Breast epithelium (tissue), 4 donors: ENCODE data around the gene GPC6. TPM values are rescaled to one million over a fixed set of nuclear protein-coding genes. Genes with fewer than 3 reads are reported as not detected.

ENCODE experiments used
- DNase-seq, 2 donors: peaks; one replicate each; pipeline ENCODE4 v3.0.0-alpha.2; 2019; ENCODE audit warnings: low spot score in 2 of 2
- H3K27ac ChIP-seq, 2 donors: fragments of 200-600 bp; sonication (generic) in 1 of 2; one replicate each; pipeline ENCODE4 v1.5.1; 2016 to 2019; ENCODE audit warnings: mild to moderate bottlenecking in 1 of 2
- H3K27me3 ChIP-seq, 2 donors: fragments of 200-600 bp; sonication (generic) in 1 of 2; one replicate each; pipeline versions ENCODE4 v1.5.1 to v1.6.0; 2017 to 2019; ENCODE audit warnings: control low read depth in 1 of 2, mild to moderate bottlenecking in 1 of 2
- H3K36me3 ChIP-seq: fragments of 200-600 bp; one replicate; pipeline ENCODE4 v1.5.1; 2019
- H3K4me1 ChIP-seq, 2 donors: fragments of 200-600 bp; sonication (generic); one replicate each; pipeline ENCODE4 v1.5.1; 2016 to 2019; ENCODE audit warnings: control low read depth in 1 of 2
- H3K4me3 ChIP-seq, 3 donors: fragments of 200-600 bp; sonication (generic); 1 replicate in 2 of 3; 2 replicates in 1 of 3; pipeline ENCODE4 v1.5.1; 2016 to 2019; ENCODE audit warnings: mild to moderate bottlenecking in 3 of 3, moderate library complexity in 2 of 3
- H3K9me3 ChIP-seq, 2 donors: fragments of 200-600 bp; sonication (generic) in 1 of 2; one replicate each; pipeline ENCODE4 v1.5.1; 2016 to 2019; ENCODE audit warnings: control low read depth in 1 of 2
- POLR2A ChIP-seq: fragments of 450-650 bp; IDR thresholded peaks from one replicate; pipeline ENCODE4 v1.6.1; 2016; ENCODE audit warnings: antibody characterized with exemption, mild to moderate bottlenecking, moderate library complexity
- POLR2AphosphoS5 ChIP-seq, 3 donors: sonication (generic); formaldehyde crosslinking; IDR thresholded peaks; one replicate each; pipeline ENCODE4 v1.6.1; 2017; ENCODE audit warnings: antibody characterized with exemption in 3 of 3
- intact Hi-C: fragments of 100-400 bp; cut with DNase I; formaldehyde crosslinking; loops from one replicate; pipeline ENCODE4 v1.15.1; 2023; ENCODE audit warnings: low total_unique reads
- total RNA-seq, 3 donors: library from RNA; depleted of rRNA; stranded (reverse); fragments of >200 nt; gene quantifications; one replicate each; pipeline ENCODE4 v1.1.0, GENCODE V29; 2016
- TF ChIP-seq, protein P1 (sequence below), 3 donors: fragments of 450-650 bp; IDR thresholded peaks; one replicate each; pipeline ENCODE4 v1.5.1; 2016 to 2017; ENCODE audit warnings: antibody characterized with exemption in 3 of 3, mild to moderate bottlenecking in 3 of 3, moderate library complexity in 3 of 3

Gene GPC6
- total RNA-seq, 3 donors from 2014 or later, result 3.5 to 44.0 (median 4.9) TPM

- Histone ChIP-seq H3K27ac (no peak overlapping the region), H3K9me3 (no peaks in the 10 kb centered on the region), H3K4me3 (no peak overlapping the region), H3K4me1 (no peaks in the 10 kb centered on the region), H3K36me3 (no peaks in the 10 kb centered on the region), H3K27me3 (no peaks in the 10 kb centered on the region)
- TF ChIP-seq, protein P1, sequence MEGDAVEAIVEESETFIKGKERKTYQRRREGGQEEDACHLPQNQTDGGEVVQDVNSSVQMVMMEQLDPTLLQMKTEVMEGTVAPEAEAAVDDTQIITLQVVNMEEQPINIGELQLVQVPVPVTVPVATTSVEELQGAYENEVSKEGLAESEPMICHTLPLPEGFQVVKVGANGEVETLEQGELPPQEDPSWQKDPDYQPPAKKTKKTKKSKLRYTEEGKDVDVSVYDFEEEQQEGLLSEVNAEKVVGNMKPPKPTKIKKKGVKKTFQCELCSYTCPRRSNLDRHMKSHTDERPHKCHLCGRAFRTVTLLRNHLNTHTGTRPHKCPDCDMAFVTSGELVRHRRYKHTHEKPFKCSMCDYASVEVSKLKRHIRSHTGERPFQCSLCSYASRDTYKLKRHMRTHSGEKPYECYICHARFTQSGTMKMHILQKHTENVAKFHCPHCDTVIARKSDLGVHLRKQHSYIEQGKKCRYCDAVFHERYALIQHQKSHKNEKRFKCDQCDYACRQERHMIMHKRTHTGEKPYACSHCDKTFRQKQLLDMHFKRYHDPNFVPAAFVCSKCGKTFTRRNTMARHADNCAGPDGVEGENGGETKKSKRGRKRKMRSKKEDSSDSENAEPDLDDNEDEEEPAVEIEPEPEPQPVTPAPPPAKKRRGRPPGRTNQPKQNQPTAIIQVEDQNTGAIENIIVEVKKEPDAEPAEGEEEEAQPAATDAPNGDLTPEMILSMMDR (IDR thresholded peaks at IDR 0.05), result no peak
- intact Hi-C loops, result no loop called here
- no peak for DNase-seq
Measured at GRCh38 chr13:93325303-93326233, 99.0 kb downstream of the GPC6 start.

DNA sequence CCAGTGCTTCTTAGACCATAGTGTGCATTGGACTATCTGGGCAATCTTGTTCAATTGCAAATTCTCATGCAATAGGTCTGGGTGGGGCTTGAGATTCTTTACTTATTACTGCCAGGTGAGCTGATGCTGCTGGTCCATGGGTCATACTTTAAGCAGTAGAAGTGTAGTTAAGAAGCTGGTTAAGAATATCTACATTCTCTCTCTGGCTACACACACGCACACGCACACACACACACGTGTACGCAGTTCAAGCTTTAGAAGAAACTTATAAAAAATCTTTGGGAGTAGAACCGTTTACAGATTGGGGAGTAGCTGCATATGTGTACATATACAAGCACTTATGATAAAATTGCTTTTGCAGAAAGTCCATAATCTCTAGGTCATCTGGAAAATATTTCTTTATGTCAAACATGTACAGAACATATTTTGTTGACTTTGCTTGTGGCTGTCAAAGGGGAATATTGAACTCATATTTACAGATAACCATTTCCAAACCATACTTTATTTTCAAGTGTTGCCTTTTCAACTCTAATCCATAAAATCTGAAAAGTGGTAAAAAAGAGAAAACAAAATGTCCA lies 99.7 kb downstream of the GPC6 start:
- Histone ChIP-seq H3K4me1 (no peaks in the 10 kb centered on the region), H3K36me3 (no peaks in the 10 kb centered on the region), H3K27ac (no peak overlapping the region), H3K4me3 (no peak overlapping the region), H3K9me3 (no peaks in the 10 kb centered on the region), H3K27me3 (no peaks in the 10 kb centered on the region)
- DNase-seq, result no peak
- intact Hi-C loops, result no loop called here
- TF ChIP-seq POLR2AphosphoS5 (IDR thresholded peaks at IDR 0.05), result no peak
- TF ChIP-seq, protein P1 (IDR thresholded peaks at IDR 0.05), result no peak
- TF ChIP-seq POLR2A, result no peak

DNA sequence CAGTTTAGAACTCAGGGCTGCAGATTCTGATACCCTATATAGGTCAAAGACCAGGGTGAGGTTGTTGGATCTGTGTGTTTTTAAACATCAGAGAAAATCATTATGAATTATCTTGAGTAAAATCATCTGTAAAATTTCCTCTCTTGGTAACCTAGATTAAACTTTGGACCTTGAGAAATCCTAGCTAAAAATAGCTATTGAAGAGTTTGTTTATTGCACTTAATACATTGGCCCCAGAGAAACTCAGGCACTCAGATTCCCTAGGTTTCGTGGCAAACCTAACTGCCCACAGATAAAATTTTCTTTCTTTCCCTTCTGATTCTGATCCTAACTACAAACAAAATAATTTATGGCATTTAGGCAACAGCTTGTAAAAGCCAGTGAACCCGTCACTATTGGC lies 102.3 kb downstream of the GPC6 start:
- no peak overlapping the region for H3K4me3 ChIP-seq
- H3K9me3 ChIP-seq, result no peaks in the 10 kb centered on the region
- no peaks in the 10 kb centered on the region for H3K36me3 ChIP-seq
- no peaks in the 10 kb centered on the region for H3K27me3 ChIP-seq
- intact Hi-C loops, result no loop called here
- H3K27ac ChIP-seq, result no peak overlapping the region
- H3K4me1 ChIP-seq, result no peaks in the 10 kb centered on the region
- DNase-seq, result no peak
- TF ChIP-seq POLR2A (no peak), POLR2AphosphoS5 (IDR thresholded peaks at IDR 0.05) (no peak)
- TF ChIP-seq, protein P1 (IDR thresholded peaks at IDR 0.05), result no peak

DNA sequence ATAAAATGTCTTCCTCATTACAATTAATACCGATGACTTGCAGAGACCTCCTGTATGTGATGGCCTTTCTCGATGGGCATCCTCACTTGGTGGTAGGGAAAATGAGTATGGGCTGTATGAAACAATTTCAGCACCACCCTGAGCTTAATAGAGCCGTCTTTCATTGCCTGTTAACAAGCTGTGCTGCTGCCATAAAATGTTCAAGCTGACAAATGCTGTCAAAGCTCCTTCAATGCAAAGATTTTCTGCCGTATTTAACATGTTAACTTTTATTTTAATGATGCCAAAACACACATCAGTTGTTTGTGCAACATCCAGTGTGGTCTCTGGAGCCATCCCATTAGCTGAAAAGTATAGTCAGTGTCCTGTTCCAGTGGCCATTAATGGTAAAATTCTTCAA lies 110.1 kb downstream of the GPC6 start:
- Histone ChIP-seq H3K27ac (no peak overlapping the region), H3K27me3 (no peaks in the 10 kb centered on the region), H3K36me3 (no peaks in the 10 kb centered on the region), H3K9me3 (peaks cover 0 to 7% of the 10 kb centered on the region in 2 donors), H3K4me3 (no peak overlapping the region), H3K4me1 (no peaks in the 10 kb centered on the region)
- no peak for DNase-seq
- intact Hi-C loops, result no loop called here
- no peak for TF ChIP-seq POLR2AphosphoS5 (IDR thresholded peaks at IDR 0.05)
- TF ChIP-seq, protein P1 (IDR thresholded peaks at IDR 0.05), result no peak
- TF ChIP-seq POLR2A, result no peak

DNA sequence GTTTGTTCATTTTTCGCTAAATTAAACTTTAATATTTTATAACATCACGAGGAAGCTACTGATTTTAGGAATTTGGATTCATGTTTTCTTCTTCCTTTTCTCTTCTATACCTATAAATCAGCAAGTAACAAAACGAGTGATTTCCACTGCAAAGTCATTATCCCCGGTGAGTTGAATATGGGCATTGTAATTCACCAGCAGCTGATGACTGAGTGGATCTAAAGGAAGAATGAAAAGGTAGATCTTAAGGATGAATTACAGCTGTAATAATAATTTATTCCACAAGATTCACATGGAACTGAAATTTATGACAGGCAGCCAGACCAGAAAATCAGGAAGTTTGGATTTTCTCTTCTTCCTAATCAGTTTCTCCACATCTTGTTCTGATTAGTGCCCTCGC lies 111.4 kb downstream of the GPC6 start:
- no peaks in the 10 kb centered on the region for H3K4me1 ChIP-seq
- H3K36me3 ChIP-seq, result no peaks in the 10 kb centered on the region
- H3K27me3 ChIP-seq, result no peaks in the 10 kb centered on the region
- DNase-seq, result no peak
- peaks cover 0 to 7% of the 10 kb centered on the region in 2 donors for H3K9me3 ChIP-seq
- intact Hi-C loops, result no loop called here
- TF ChIP-seq, protein P1 (IDR thresholded peaks at IDR 0.05), result no peak
- TF ChIP-seq POLR2A, result no peak
- TF ChIP-seq POLR2AphosphoS5 (IDR thresholded peaks at IDR 0.05), result no peak
- no peak overlapping the region for H3K4me3 ChIP-seq
- H3K27ac ChIP-seq, result no peak overlapping the region
